Hepatocyte (in vitro differentiated cells): ENCODE data around the gene FAM98A. TPM values are rescaled to one million over a fixed set of nuclear protein-coding genes. Genes with fewer than 3 reads are reported as not detected.

Experiments used
- DNase-seq: peaks from one replicate; pipeline ENCODE4 v3.0.0-alpha.2; 2016; ENCODE audit warnings: low spot score
- H2AFZ ChIP-seq: fragments of 200-600 bp; sonication (generic); 2 replicates; pipeline ENCODE4 v1.6.0; 2016; ENCODE audit warnings: antibody characterized with exemption, mild to moderate bottlenecking
- H3K27ac ChIP-seq: fragments of 200-600 bp; sonication (generic); 2 replicates; pipeline ENCODE4 v1.5.1; 2016; ENCODE audit warnings: mild to moderate bottlenecking
- H3K27me3 ChIP-seq: fragments of 200-600 bp; sonication (generic); 2 replicates; pipeline ENCODE4 v1.6.1; 2016
- H3K36me3 ChIP-seq: fragments of 200-600 bp; sonication (generic); replicated peaks from 2 replicates; pipeline ENCODE4 v1.5.1; 2016; ENCODE audit warnings: low read depth; ENCODE audit not compliant: insufficient read depth
- H3K4me1 ChIP-seq: fragments of 200-600 bp; sonication (generic); 2 replicates; pipeline ENCODE4 v1.5.1; 2016; ENCODE audit warnings: mild to moderate bottlenecking, moderate library complexity; ENCODE audit not compliant: insufficient read depth
- H3K4me2 ChIP-seq: fragments of 200-600 bp; sonication (generic); 2 replicates; pipeline ENCODE4 v1.6.0; 2016
- H3K4me3 ChIP-seq: fragments of 200-600 bp; sonication (generic); 2 replicates; pipeline ENCODE4 v1.5.1; 2016; ENCODE audit warnings: mild to moderate bottlenecking
- H3K79me2 ChIP-seq: fragments of 200-600 bp; sonication (generic); 2 replicates; pipeline ENCODE4 v1.6.0; 2017; ENCODE audit warnings: mild to moderate bottlenecking
- H3K9me2 ChIP-seq: fragments of 200-600 bp; sonication (generic); replicated peaks from 2 replicates; pipeline ENCODE4 v1.6.0; 2017; ENCODE audit warnings: mild to moderate bottlenecking; ENCODE audit not compliant: insufficient read depth
- H3K9me3 ChIP-seq: fragments of 200-600 bp; sonication (generic); 2 replicates; pipeline ENCODE4 v1.5.1; 2016; ENCODE audit warnings: low read depth, mild to moderate bottlenecking
- H4K20me1 ChIP-seq: fragments of 200-600 bp; sonication (generic); 2 replicates; pipeline ENCODE4 v1.6.0; 2016; ENCODE audit warnings: mild to moderate bottlenecking; ENCODE audit not compliant: insufficient read depth, poor library complexity, severe bottlenecking
- EZH2 ChIP-seq: fragments of 200-600 bp; sonication (generic); IDR thresholded peaks from 2 replicates; pipeline ENCODE4 v1.6.1; 2016; ENCODE audit warnings: antibody characterized with exemption, mild to moderate bottlenecking, borderline replicate concordance
- EZH2phosphoT487 ChIP-seq: fragments of 200-600 bp; sonication (generic); IDR thresholded peaks from one replicate; pipeline ENCODE4 v1.6.1; 2018; ENCODE audit warnings: antibody characterized with exemption, mild to moderate bottlenecking, low read depth, moderate library complexity; ENCODE audit not compliant: unreplicated experiment, severe bottlenecking
- WGBS: methylation state at CpG from one replicate; pipeline ENCODE4 v1.1.6; 2016; ENCODE audit warnings: low lambda C conversion rate; ENCODE audit errors: missing lambda C conversion rate; 5-methylcytosine and 5-hydroxymethylcytosine counted together
- polyA plus RNA-seq: library from polyadenylated mRNA; unstranded; fragments of >200 nt; fragmentation: Nextera tagmentation; extraction: Ambion mirVana; gene quantifications from 2 replicates; pipeline ENCODE4 v1.2.1, GENCODE V29; 2016
- total RNA-seq: library from RNA; depleted of rRNA; stranded (reverse); fragments of >200 nt; gene quantifications from 2 replicates; pipeline ENCODE4 v1.2.3, GENCODE V29; 2014
- TF ChIP-seq, protein P1 (sequence below): fragments of 200-600 bp; sonication (generic); IDR thresholded peaks from 2 replicates; pipeline ENCODE4 v1.5.1; 2016; ENCODE audit warnings: antibody characterized with exemption, mild to moderate bottlenecking; ENCODE audit not compliant: poor library complexity

FAM98A gene
- total and polyA plus RNA-seq, 2 experiments from 2014 or later = 18.8 to 50.4 TPM

DNA sequence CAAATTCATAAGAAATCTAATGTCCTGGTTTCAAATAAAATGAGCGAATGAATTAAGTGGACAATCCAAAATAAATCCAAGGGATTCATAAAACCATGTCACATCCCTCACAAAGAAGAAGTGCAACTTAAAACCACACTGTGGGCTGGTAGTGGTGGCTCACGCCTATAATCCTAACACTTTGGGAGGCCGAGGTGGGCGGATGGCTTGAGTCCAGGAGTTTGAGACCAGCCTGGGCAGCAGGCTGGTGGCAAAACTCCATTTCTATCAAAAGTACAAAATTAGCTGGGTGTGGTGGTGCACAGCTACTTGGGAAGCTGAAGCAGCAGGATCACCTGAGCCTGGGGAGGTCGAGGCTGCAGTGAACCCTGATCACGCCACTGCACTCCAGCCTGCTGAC lies 25.4 kb downstream of the FAM98A start:
- DNase-seq = no peak
- H3K9me2 ChIP-seq = no peaks in the 10 kb centered on the region
- no peaks in the 10 kb centered on the region for H3K79me2 ChIP-seq
- WGBS = 97% methylated on average over 6 of the region's 6 CpGs
- H2AFZ ChIP-seq = no peak overlapping the region
- H3K9me3 ChIP-seq = no peaks in the 10 kb centered on the region
- no peaks in the 10 kb centered on the region for H4K20me1 ChIP-seq
- H3K36me3 ChIP-seq = no peaks in the 10 kb centered on the region
- no peak overlapping the region for H3K4me2 ChIP-seq
- TF ChIP-seq EZH2phosphoT487 = no peak
- TF ChIP-seq, protein P1, sequence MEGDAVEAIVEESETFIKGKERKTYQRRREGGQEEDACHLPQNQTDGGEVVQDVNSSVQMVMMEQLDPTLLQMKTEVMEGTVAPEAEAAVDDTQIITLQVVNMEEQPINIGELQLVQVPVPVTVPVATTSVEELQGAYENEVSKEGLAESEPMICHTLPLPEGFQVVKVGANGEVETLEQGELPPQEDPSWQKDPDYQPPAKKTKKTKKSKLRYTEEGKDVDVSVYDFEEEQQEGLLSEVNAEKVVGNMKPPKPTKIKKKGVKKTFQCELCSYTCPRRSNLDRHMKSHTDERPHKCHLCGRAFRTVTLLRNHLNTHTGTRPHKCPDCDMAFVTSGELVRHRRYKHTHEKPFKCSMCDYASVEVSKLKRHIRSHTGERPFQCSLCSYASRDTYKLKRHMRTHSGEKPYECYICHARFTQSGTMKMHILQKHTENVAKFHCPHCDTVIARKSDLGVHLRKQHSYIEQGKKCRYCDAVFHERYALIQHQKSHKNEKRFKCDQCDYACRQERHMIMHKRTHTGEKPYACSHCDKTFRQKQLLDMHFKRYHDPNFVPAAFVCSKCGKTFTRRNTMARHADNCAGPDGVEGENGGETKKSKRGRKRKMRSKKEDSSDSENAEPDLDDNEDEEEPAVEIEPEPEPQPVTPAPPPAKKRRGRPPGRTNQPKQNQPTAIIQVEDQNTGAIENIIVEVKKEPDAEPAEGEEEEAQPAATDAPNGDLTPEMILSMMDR = no peak
- no peaks in the 10 kb centered on the region for H3K27me3 ChIP-seq
- H3K27ac ChIP-seq = no peak overlapping the region
- no peak overlapping the region for H3K4me3 ChIP-seq
- H3K4me1 ChIP-seq = no peaks in the 10 kb centered on the region

DNA sequence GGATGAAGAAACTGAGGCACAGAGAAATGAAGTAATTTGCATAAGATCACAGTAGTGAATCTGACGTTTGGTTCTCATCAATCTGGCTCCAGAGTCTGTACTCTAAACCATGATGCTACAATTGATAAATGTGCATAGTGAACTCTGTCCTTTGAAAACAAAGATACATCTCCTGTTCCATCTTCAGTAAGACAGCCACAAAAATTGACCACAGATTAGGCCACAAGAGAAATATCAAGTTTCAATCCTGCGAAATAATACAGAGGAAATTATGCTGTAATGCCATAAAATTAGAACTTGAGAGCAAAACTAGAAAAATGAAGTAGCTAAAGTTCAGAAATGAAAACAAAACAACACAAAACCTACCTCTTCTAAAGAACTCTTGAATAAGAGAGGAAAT lies 28.4 kb downstream of the FAM98A start:
- TF ChIP-seq EZH2 (no peak), EZH2phosphoT487 (no peak)
- TF ChIP-seq, protein P1 = no peak
- no peaks in the 10 kb centered on the region for H3K79me2 ChIP-seq
- no peaks in the 10 kb centered on the region for H3K27me3 ChIP-seq
- H3K4me2 ChIP-seq = no peak overlapping the region
- no peak overlapping the region for H2AFZ ChIP-seq
- no peaks in the 10 kb centered on the region for H3K9me3 ChIP-seq
- no peak for DNase-seq
- H3K36me3 ChIP-seq = no peaks in the 10 kb centered on the region
- H3K4me1 ChIP-seq = no peaks in the 10 kb centered on the region
- no peak overlapping the region for H3K27ac ChIP-seq
- no peaks in the 10 kb centered on the region for H3K9me2 ChIP-seq
- WGBS = 88% methylated on average over 2 of the region's 2 CpGs
- H3K4me3 ChIP-seq = no peak overlapping the region
- H4K20me1 ChIP-seq = no peaks in the 10 kb centered on the region

DNA sequence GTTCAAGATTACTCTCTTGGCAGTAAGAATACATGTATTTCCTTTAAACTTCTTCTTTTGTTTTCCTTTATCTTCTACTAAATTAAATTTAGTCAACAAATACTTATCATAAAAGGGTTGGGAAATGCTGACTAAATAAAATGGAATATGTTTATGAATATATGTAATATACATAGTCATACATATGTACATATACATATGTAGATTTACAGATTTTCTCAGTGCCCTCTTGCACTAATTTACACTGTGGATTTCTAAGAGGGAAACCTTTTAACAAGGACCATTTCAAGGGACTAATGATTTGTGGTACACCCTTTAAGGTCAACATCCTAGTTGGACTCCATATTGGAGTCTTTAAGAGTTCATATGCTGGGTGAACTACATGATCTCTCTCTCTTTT lies 37.2 kb downstream of the FAM98A start:
- DNase-seq = no peak
- no peak overlapping the region for H3K4me3 ChIP-seq
- H3K36me3 ChIP-seq = no peaks in the 10 kb centered on the region
- no peaks in the 10 kb centered on the region for H3K9me3 ChIP-seq
- H2AFZ ChIP-seq = no peak overlapping the region
- no peak overlapping the region for H3K4me2 ChIP-seq
- no peaks in the 10 kb centered on the region for H3K9me2 ChIP-seq
- TF ChIP-seq EZH2phosphoT487 = no peak
- TF ChIP-seq, protein P1 = no peak
- no peak for TF ChIP-seq EZH2
- no peaks in the 10 kb centered on the region for H3K4me1 ChIP-seq
- H3K27me3 ChIP-seq = no peaks in the 10 kb centered on the region
- no peaks in the 10 kb centered on the region for H3K79me2 ChIP-seq
- no peaks in the 10 kb centered on the region for H4K20me1 ChIP-seq
- H3K27ac ChIP-seq = no peak overlapping the region

DNA sequence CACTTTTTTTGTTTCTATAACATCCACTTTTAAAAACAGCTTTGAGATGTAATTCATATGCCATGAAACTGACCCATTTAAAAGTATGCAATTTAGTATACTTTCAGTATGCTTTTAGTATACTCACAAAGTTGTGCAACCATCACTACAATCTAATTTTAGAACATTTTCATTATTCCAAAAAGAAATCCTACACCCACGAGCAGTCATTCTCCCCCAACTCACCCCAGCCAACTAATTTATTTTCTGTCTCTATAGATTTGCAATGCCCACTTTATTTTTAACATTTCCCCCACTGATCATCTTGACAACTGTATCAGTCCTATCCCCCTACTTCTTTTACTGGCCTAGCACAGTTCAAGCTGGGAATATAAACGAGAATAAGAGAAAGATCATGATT lies 39.1 kb downstream of the FAM98A start:
- Histone ChIP-seq H3K9me2 (no peaks in the 10 kb centered on the region), H3K27ac (peak overlapping the region; percentile 36), H3K36me3 (no peaks in the 10 kb centered on the region), H3K4me2 (no peak overlapping the region), H2AFZ (no peak overlapping the region), H3K79me2 (no peaks in the 10 kb centered on the region), H3K9me3 (no peaks in the 10 kb centered on the region), H4K20me1 (no peaks in the 10 kb centered on the region), H3K4me3 (no peak overlapping the region), H3K27me3 (no peaks in the 10 kb centered on the region), H3K4me1 (no peaks in the 10 kb centered on the region)
- no peak for TF ChIP-seq EZH2
- TF ChIP-seq EZH2phosphoT487 = no peak
- TF ChIP-seq, protein P1 = no peak
- DNase-seq = no peak
- 73% methylated on average over 2 of the region's 2 CpGs for WGBS
